ENCODE data around the gene SELENOI. TPM values are rescaled to one million over a fixed set of nuclear protein-coding genes. Genes with fewer than 3 reads are reported as not detected.

The SELENOI gene
- total and polyA plus RNA-seq, 2 donors (not counting 3 experiments of a cell fraction or from before 2014, with no cell fraction given), result 10.8 to 25.3 TPM

DNA sequence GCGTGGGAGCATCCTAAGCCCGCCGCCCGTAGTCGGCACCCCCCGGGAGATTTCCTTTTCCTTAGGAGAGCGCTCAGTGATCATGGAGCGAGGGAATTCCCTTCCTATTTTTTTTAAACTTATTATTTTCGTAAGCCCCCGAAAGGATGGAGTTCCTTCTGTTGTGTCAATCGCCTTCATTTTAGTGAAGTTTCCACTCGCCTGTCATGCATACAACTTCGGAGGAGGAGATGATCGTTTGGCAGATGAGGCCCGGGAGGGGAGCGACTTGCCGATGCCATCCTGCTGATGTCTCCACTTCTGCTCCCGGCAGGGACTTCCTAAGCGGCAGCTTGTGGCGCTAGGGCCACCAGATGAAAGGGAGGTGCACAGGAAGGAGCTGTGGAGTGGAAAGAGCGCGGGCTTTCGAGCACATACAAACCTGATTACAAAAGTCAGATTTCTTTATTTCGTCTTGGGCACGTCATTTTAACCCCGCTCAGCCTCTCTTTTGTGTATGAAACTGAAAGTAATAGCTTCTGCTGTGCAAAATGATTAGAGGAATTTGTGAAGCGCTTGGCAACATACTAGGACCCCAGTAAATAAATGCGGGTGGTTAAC lies 611 bp downstream of the SELENOI start, which contains the start of gene ADGRF3:
TSS of gene ADGRF3 (minus strand) at position 336 of the 600 bp plus-strand sequence. CDS start 555 bp downstream, outside the sequence.
- Histone ChIP-seq H2AFZ (ENCODE audit: low read depth, low read length) (peak within 1 kb of the TSS; percentile 94), H3K27ac (ENCODE audit: insufficient read depth, low read depth, low read length) (peak within 1 kb of the TSS; percentile 93), H3K79me2 (ENCODE audit: control insufficient read depth, insufficient read depth, low read length) (peaks cover 46% of the 10 kb centered on the region), H3K4me3 (replicated peaks in 1 of 3; ENCODE audit: insufficient read depth in 1 of 3, low read depth in 1 of 3, low read length in 3 of 3) (peak within 1 kb of the TSS; percentile 83 to 93 (median 90)), H3K9ac (replicated peaks; ENCODE audit: extremely low read depth, insufficient read depth, low read length) (peak within 1 kb of the TSS; percentile 96), H4K20me1 (replicated peaks; ENCODE audit: control insufficient read depth, extremely low read depth, insufficient read depth, low read length) (no peaks in the 10 kb centered on the region), H3K36me3 (ENCODE audit: control insufficient read depth in 2 of 2, extremely low read depth in 1 of 2, insufficient read depth in 2 of 2, low read length in 2 of 2) (no peaks in the 10 kb centered on the region), H3K9me1 (replicated peaks; ENCODE audit: control insufficient read depth, extremely low read depth, insufficient read depth, low read length) (no peaks in the 10 kb centered on the region), H3K9me3 (replicated peaks; ENCODE audit: control insufficient read depth, insufficient read depth, low read length) (no peaks in the 10 kb centered on the region), H3K4me2 (ENCODE audit: insufficient read depth, low read length) (peak within 1 kb of the TSS; percentile 95), H3K27me3 (ENCODE audit: control insufficient read depth in 2 of 2, insufficient read depth in 2 of 2, low read length in 2 of 2) (no peaks in the 10 kb centered on the region), H3K4me1 (ENCODE audit: control insufficient read depth, extremely low read depth, insufficient read depth, low read length) (peaks cover 20% of the 10 kb centered on the region)
- dilution Hi-C loops (cut with MboI; ENCODE audit: extremely low pct_ligation_motif_present, low sequenced_read_pairs) (no loop called here), intact Hi-C loops (cut with micrococcal nuclease) (no loop called here)
- TF ChIP-seq POLR2A (IDR thresholded peaks at IDR 0.05; ENCODE audit: low read depth, low read length), result no peak
- no peak for TF ChIP-seq FOS (IDR thresholded peaks at IDR 0.05; ENCODE audit: borderline replicate concordance, insufficient read depth, low read length)
- TF ChIP-seq, protein P1, sequence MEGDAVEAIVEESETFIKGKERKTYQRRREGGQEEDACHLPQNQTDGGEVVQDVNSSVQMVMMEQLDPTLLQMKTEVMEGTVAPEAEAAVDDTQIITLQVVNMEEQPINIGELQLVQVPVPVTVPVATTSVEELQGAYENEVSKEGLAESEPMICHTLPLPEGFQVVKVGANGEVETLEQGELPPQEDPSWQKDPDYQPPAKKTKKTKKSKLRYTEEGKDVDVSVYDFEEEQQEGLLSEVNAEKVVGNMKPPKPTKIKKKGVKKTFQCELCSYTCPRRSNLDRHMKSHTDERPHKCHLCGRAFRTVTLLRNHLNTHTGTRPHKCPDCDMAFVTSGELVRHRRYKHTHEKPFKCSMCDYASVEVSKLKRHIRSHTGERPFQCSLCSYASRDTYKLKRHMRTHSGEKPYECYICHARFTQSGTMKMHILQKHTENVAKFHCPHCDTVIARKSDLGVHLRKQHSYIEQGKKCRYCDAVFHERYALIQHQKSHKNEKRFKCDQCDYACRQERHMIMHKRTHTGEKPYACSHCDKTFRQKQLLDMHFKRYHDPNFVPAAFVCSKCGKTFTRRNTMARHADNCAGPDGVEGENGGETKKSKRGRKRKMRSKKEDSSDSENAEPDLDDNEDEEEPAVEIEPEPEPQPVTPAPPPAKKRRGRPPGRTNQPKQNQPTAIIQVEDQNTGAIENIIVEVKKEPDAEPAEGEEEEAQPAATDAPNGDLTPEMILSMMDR (IDR thresholded peaks at IDR 0.05; ENCODE audit: extremely low read depth in 1 of 2, insufficient read depth in 1 of 2, low read depth in 1 of 2, low read length in 2 of 2), result no peak
- TF ChIP-seq POLR2AphosphoS5 (IDR thresholded peaks at IDR 0.05; ENCODE audit: insufficient read depth, low read depth, low read length), result no peak
- no peak for TF ChIP-seq JUN (IDR thresholded peaks at IDR 0.05; ENCODE audit: borderline replicate concordance, insufficient read depth, insufficient read length, low read depth)
- no peak for TF ChIP-seq MYC (IDR thresholded peaks at IDR 0.05; ENCODE audit: low read depth, low read length)
- no peak for TF ChIP-seq EZH2 (IDR thresholded peaks at IDR 0.05; ENCODE audit: borderline replicate concordance, low read depth, low read length, severe bottlenecking)
- no peak for TF ChIP-seq GATA2 (IDR thresholded peaks at IDR 0.05; ENCODE audit: insufficient read depth, insufficient read length, low read depth, low read length)
- TF ChIP-seq, protein P2, sequence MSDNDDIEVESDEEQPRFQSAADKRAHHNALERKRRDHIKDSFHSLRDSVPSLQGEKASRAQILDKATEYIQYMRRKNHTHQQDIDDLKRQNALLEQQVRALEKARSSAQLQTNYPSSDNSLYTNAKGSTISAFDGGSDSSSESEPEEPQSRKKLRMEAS (IDR thresholded peaks at IDR 0.05; ENCODE audit: insufficient read depth, insufficient read length), result no peak
- DNase-seq (ENCODE audit: low read depth, low spot score), result peak; percentile 67
- CTCF ChIA-PET, result interaction anchor here (0.6 to 0.8 kb wide), 2 partner anchors 20 to 156 kb away, joined by 3 to 4 read pairs; no protein-coding TSS in a partner anchor
- FAIRE-seq, result peak; percentile 83
- POLR2A ChIA-PET, result no interaction called here
- TSS peak; percentile 48 for BruUV-seq (replicated peaks)
